HepG2 (cell line): ENCODE data around the gene USP24. TPM values are rescaled to one million over a fixed set of nuclear protein-coding genes. Genes with fewer than 3 reads are reported as not detected.

Source experiments
- ATM ChIP-seq: fragments of 450-650 bp; IDR thresholded peaks from 2 replicates; pipeline ENCODE4 v1.7.1; 2017; ENCODE audit warnings: mild to moderate bottlenecking, borderline replicate concordance
- BORCS8-MEF2B ChIP-seq: sonication (generic); formaldehyde crosslinking; IDR thresholded peaks from 2 replicates; pipeline ENCODE4 v1.8.0; 2022; ENCODE audit warnings: mild to moderate bottlenecking, missing genetic modification reagents
- EP300 ChIP-seq, 3 experiments: sonication (generic) in 1 of 3; formaldehyde crosslinking in 1 of 3; IDR thresholded peaks; 2 replicates each; pipeline versions ENCODE4 v1.5.1 to v1.6.1; 2011 to 2020; ENCODE audit warnings: low read depth in 2 of 3, low read length in 2 of 3, borderline replicate concordance in 1 of 3, improper control_type of control experiment in 1 of 3, mild to moderate bottlenecking in 1 of 3, missing genetic modification reagents in 1 of 3, moderate library complexity in 1 of 3
- GMEB1 ChIP-seq: sonication (generic); formaldehyde crosslinking; IDR thresholded peaks from 2 replicates; pipeline ENCODE4 v1.5.1; 2020; ENCODE audit warnings: missing genetic modification reagents, mild to moderate bottlenecking, borderline replicate concordance
- MTA1 ChIP-seq: sonication (generic); formaldehyde crosslinking; IDR thresholded peaks from 2 replicates; pipeline ENCODE4 v1.4.0; 2020; ENCODE audit warnings: missing genetic modification reagents, mild to moderate bottlenecking, borderline replicate concordance
- POGZ ChIP-seq: sonication (generic); formaldehyde crosslinking; IDR thresholded peaks from 2 replicates; pipeline ENCODE4 v1.4.0; 2020; ENCODE audit warnings: mild to moderate bottlenecking, missing genetic modification reagents
- RBFOX2 ChIP-seq: fragments of 200-400 bp; formaldehyde crosslinking; IDR thresholded peaks from 2 replicates; pipeline ENCODE4 v1.6.1; 2017; ENCODE audit warnings: low read depth, mild to moderate bottlenecking, low read length
- RFX5 ChIP-seq: IDR thresholded peaks from 2 replicates; pipeline ENCODE4 v1.6.1; 2011; ENCODE audit warnings: low read depth, low read length, improper control_type of control experiment
- SKI ChIP-seq: fragments of 450-650 bp; IDR thresholded peaks from one replicate; pipeline ENCODE4 v1.6.1; 2018; ENCODE audit warnings: mild to moderate bottlenecking; ENCODE audit not compliant: partially characterized antibody
- SMYD3 ChIP-seq: sonication (generic); formaldehyde crosslinking; IDR thresholded peaks from 2 replicates; pipeline ENCODE4 v1.8.1; 2023; ENCODE audit warnings: mild to moderate bottlenecking, missing genetic modification reagents
- ZMYM3 ChIP-seq: sonication (generic); formaldehyde crosslinking; IDR thresholded peaks from 2 replicates; pipeline ENCODE4 v1.5.1; 2020; ENCODE audit warnings: mild to moderate bottlenecking, missing genetic modification reagents
- ZMYM4 ChIP-seq: sonication (generic); formaldehyde crosslinking; IDR thresholded peaks from 2 replicates; pipeline ENCODE4 v1.8.1; 2023; ENCODE audit warnings: mild to moderate bottlenecking, missing genetic modification reagents
- ZNF263 ChIP-seq: sonication (generic); formaldehyde crosslinking; IDR thresholded peaks from 2 replicates; pipeline ENCODE4 v1.4.0; 2020; ENCODE audit warnings: missing genetic modification reagents
- ZNF704 ChIP-seq: sonication (generic); formaldehyde crosslinking; IDR thresholded peaks from 2 replicates; pipeline ENCODE4 v1.8.1; 2023; ENCODE audit warnings: mild to moderate bottlenecking, inconsistent platforms, moderate library complexity, missing genetic modification reagents, borderline replicate concordance
- polyA plus RNA-seq, 8 experiments: library from polyadenylated mRNA; depleted of rRNA in 3 of 8; stranded (reverse) in 7 of 8; unstranded in 1 of 8; fragments of >200 nt; fragmentation: Illumina TruSeq in 4 of 8; extraction: Trizol in 4 of 8; gene quantifications; 2 replicates each; pipeline versions ENCODE4 v1.2.1 to v1.2.3, GENCODE V29; 2011 to 2016; ENCODE audit warnings: low read depth in 4 of 8, missing spikeins in 1 of 8, mixed read lengths in 1 of 8; ENCODE audit not compliant: insufficient read depth in 1 of 8
- total RNA-seq, 5 experiments: library from RNA; depleted of rRNA; stranded (reverse); fragments of >200 nt; fragmentation: Illumina TruSeq; extraction: Trizol; gene quantifications; 2 replicates each; pipeline ENCODE4 v1.2.3, GENCODE V29; 2016; ENCODE audit warnings: low read depth in 1 of 5
- TF ChIP-seq, protein P1 (sequence below): sonication (generic); formaldehyde crosslinking; IDR thresholded peaks from 2 replicates; pipeline ENCODE4 v1.5.0; 2020; ENCODE audit warnings: mild to moderate bottlenecking, missing genetic modification reagents, borderline replicate concordance
- TF ChIP-seq, protein P2 (sequence below), 2 experiments: sonication (generic) in 1 of 2; formaldehyde crosslinking in 1 of 2; IDR thresholded peaks; 2 replicates each; pipeline versions ENCODE4 v1.4.0 to v1.6.1; 2016 to 2020; ENCODE audit warnings: borderline replicate concordance in 1 of 2, low read depth in 1 of 2, mild to moderate bottlenecking in 1 of 2, missing genetic modification reagents in 1 of 2

USP24 gene
- total and polyA plus RNA-seq, 2 of the 13 experiments (the other 11 are each of a cell fraction or from before 2014, with no cell fraction given): 18.8 to 47.6 TPM

DNA sequence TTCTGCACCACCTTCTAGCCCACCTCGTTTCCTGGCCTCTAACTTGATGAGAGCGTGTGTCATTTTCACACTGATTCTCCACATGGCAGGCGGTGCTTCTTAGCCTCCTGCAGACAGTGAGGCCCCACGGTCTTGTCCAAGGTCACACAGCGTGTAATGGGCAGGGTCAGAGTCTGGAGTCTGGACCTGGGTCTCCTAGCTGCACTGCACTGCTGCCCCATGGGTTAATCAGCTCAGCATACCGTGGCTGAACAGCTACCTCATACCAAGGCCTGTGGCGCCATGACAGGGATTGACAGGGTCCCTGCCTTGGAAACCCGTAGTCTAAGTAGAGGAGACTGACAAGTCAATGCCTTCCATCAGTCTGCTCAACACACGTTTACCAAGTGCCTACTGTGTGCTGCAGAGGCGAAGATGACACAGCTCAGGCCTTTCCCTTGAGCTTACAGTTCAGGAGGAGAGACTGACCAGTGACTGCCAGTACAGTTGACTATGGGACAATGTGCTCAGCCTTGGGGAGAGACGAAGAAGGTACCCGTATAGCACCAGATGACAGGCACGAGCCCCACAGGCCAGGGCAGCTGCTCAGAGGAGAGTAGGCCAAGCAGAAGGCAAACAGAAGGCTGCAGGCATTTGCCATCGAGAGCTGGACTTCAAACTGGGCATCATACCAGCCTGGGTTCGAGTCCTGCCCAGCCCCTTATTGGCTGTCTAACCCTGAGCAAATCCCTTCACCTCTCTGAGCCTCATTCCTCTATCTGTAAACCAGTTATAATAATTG is 170.4 kb downstream of the USP24 start (continued):
- TF ChIP-seq ZNF263 (CRISPR knock-in tag) (0 out of 2 replicates have a peak, but pooled peaks have one; percentile 20), POGZ (CRISPR knock-in tag) (peak; percentile 59), MTA1 (CRISPR knock-in tag) (peak; percentile 48; the same call in 1 of the 2 replicates), ZNF704 (0 out of 2 replicates have a peak, but pooled peaks have one; percentile 46), RBFOX2 (no peak), ATM (no peak), ZMYM3 (CRISPR knock-in tag) (peak; percentile 37; the same call in 1 of the 2 replicates), BORCS8-MEF2B (CRISPR knock-in tag) (peak; percentile 84), SKI (peak; percentile 84), ZMYM4 (CRISPR knock-in tag) (peak; percentile 67; the same call in 1 of the 2 replicates), RFX5 (no peak), EP300 (IDR thresholded peaks at IDR 0.05; ENCODE audit: low read depth in 2 of 2, low read length in 2 of 2) (no peak), EP300 (CRISPR knock-in tag; IDR thresholded peaks at IDR 0.05; ENCODE audit: borderline replicate concordance) (no peak), SMYD3 (CRISPR knock-in tag) (no peak), GMEB1 (no peak)
- TF ChIP-seq, protein P1, sequence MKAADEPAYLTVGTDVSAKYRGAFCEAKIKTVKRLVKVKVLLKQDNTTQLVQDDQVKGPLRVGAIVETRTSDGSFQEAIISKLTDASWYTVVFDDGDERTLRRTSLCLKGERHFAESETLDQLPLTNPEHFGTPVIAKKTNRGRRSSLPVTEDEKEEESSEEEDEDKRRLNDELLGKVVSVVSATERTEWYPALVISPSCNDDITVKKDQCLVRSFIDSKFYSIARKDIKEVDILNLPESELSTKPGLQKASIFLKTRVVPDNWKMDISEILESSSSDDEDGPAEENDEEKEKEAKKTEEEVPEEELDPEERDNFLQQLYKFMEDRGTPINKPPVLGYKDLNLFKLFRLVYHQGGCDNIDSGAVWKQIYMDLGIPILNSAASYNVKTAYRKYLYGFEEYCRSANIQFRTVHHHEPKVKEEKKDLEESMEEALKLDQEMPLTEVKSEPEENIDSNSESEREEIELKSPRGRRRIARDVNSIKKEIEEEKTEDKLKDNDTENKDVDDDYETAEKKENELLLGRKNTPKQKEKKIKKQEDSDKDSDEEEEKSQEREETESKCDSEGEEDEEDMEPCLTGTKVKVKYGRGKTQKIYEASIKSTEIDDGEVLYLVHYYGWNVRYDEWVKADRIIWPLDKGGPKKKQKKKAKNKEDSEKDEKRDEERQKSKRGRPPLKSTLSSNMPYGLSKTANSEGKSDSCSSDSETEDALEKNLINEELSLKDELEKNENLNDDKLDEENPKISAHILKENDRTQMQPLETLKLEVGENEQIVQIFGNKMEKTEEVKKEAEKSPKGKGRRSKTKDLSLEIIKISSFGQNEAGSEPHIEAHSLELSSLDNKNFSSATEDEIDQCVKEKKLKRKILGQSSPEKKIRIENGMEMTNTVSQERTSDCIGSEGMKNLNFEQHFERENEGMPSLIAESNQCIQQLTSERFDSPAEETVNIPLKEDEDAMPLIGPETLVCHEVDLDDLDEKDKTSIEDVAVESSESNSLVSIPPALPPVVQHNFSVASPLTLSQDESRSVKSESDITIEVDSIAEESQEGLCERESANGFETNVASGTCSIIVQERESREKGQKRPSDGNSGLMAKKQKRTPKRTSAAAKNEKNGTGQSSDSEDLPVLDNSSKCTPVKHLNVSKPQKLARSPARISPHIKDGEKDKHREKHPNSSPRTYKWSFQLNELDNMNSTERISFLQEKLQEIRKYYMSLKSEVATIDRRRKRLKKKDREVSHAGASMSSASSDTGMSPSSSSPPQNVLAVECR (CRISPR knock-in tag): peak; percentile 47; the same call in 1 of the 2 replicates
- TF ChIP-seq, protein P2, sequence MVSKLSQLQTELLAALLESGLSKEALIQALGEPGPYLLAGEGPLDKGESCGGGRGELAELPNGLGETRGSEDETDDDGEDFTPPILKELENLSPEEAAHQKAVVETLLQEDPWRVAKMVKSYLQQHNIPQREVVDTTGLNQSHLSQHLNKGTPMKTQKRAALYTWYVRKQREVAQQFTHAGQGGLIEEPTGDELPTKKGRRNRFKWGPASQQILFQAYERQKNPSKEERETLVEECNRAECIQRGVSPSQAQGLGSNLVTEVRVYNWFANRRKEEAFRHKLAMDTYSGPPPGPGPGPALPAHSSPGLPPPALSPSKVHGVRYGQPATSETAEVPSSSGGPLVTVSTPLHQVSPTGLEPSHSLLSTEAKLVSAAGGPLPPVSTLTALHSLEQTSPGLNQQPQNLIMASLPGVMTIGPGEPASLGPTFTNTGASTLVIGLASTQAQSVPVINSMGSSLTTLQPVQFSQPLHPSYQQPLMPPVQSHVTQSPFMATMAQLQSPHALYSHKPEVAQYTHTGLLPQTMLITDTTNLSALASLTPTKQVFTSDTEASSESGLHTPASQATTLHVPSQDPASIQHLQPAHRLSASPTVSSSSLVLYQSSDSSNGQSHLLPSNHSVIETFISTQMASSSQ (IDR thresholded peaks at IDR 0.05; ENCODE audit: low read depth): no peak
- TF ChIP-seq, protein P2 (CRISPR knock-in tag; IDR thresholded peaks at IDR 0.05; ENCODE audit: borderline replicate concordance): no peak
